ENCODE measurements around the gene VSTM4.

VSTM4 gene

DNA sequence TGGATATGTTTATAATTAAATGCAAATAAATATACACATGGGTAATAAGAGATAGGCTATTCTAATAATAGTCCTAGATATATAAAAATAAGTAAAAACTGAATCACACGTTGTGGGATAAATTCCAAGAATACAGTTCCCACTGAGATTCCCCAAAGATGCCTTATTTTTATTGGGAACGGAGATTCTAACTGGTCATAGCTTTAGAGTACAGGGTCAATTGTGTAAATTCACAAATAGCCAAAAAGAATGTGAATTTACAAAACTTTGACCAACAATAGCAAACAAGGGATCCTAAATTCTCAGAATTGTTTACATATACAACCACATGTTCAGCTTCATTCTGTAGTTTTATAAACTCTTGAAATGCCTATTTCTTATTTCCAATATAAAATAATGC is 65.0 kb downstream of the VSTM4 start:
- no peaks in the 10 kb centered on the region for H3K36me3 ChIP-seq (replicated peaks; ENCODE audit: low read depth, low read length)
- no peaks in the 10 kb centered on the region for H4K20me1 ChIP-seq (ENCODE audit: insufficient read depth, low read length)
- H3K79me2 ChIP-seq (ENCODE audit: low read length), result no peaks in the 10 kb centered on the region
- H3K4me1 ChIP-seq (ENCODE audit: low read length), result peaks cover 19% of the 10 kb centered on the region
- no peak overlapping the region for H3K4me3 ChIP-seq (ENCODE audit: low read length)
- no peak overlapping the region for H3K9ac ChIP-seq (ENCODE audit: low read length)
- no peaks in the 10 kb centered on the region for H3K9me3 ChIP-seq (ENCODE audit: insufficient read depth, low read length)
- no peak overlapping the region for H2AFZ ChIP-seq (ENCODE audit: low read depth, low read length)
- TF ChIP-seq, protein P1, sequence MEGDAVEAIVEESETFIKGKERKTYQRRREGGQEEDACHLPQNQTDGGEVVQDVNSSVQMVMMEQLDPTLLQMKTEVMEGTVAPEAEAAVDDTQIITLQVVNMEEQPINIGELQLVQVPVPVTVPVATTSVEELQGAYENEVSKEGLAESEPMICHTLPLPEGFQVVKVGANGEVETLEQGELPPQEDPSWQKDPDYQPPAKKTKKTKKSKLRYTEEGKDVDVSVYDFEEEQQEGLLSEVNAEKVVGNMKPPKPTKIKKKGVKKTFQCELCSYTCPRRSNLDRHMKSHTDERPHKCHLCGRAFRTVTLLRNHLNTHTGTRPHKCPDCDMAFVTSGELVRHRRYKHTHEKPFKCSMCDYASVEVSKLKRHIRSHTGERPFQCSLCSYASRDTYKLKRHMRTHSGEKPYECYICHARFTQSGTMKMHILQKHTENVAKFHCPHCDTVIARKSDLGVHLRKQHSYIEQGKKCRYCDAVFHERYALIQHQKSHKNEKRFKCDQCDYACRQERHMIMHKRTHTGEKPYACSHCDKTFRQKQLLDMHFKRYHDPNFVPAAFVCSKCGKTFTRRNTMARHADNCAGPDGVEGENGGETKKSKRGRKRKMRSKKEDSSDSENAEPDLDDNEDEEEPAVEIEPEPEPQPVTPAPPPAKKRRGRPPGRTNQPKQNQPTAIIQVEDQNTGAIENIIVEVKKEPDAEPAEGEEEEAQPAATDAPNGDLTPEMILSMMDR (IDR thresholded peaks at IDR 0.05; ENCODE audit: low read depth, low read length), result no peak
- no peak for TF ChIP-seq EZH2phosphoT487 (IDR thresholded peaks at IDR 0.05; ENCODE audit: low read depth)
- H3K27me3 ChIP-seq (ENCODE audit: low read depth, low read length), result no peaks in the 10 kb centered on the region
- no peak overlapping the region for H3K4me2 ChIP-seq (ENCODE audit: low read length)
- no peak overlapping the region for H3K27ac ChIP-seq (ENCODE audit: low read length)

DNA sequence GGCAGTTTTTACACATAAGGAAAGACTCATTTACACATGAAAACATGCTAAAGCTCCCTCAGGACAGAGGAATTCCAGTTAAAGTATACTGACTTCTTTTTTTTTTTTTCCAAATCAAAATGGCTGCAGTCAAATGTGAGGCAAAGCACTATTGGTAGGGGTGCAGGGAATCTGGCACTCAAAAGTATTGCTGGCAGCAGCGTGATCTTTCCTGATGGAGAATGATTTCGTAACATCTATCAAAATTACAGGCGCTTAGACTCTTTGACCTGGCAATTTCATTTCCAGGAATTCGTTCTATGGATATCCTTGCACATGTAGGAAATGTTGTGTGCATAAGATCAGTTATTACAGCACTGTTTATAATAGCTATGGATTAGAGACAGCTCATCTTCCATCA is 65.7 kb downstream of the VSTM4 start:
- no peak for TF ChIP-seq EZH2phosphoT487 (IDR thresholded peaks at IDR 0.05; ENCODE audit: low read depth)
- TF ChIP-seq, protein P1 (IDR thresholded peaks at IDR 0.05; ENCODE audit: low read depth, low read length), result no peak
- Histone ChIP-seq H2AFZ (ENCODE audit: low read depth, low read length) (no peak overlapping the region), H3K4me1 (ENCODE audit: low read length) (peaks cover 19% of the 10 kb centered on the region)

DNA sequence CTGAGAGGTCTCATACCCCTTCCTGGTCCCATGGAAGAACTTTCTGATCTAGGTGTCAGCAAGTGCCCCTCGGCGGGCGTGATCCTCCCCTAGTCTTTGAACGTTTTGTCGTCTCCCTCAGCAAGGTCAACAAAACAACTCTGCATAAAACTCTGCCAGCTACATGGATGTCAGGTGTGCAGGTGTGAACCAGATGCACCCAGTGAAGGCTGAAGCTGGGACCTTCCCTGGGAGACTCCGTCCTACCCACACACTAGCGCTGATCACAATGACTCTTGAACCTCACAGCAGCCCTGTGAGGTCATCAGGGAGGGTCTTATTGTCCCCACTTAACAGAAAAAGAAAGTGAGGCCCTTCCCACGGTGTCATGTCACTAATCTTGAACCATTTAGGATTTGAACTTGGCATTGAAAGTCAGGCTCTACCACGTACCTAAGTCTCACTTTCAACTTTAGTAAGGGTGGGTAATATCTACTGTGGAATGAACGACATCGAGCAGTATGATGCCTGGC is 68.1 kb downstream of the VSTM4 start:
- peaks cover 4% of the 10 kb centered on the region for H3K4me1 ChIP-seq (ENCODE audit: low read length)
- no peak overlapping the region for H3K9ac ChIP-seq (ENCODE audit: low read length)
- no peak overlapping the region for H3K27ac ChIP-seq (ENCODE audit: low read length)
- no peak overlapping the region for H2AFZ ChIP-seq (ENCODE audit: low read depth, low read length)
- no peaks in the 10 kb centered on the region for H3K36me3 ChIP-seq (replicated peaks; ENCODE audit: low read depth, low read length)
- no peaks in the 10 kb centered on the region for H3K9me3 ChIP-seq (ENCODE audit: insufficient read depth, low read length)
- no peak overlapping the region for H3K4me2 ChIP-seq (ENCODE audit: low read length)
- no peaks in the 10 kb centered on the region for H4K20me1 ChIP-seq (ENCODE audit: insufficient read depth, low read length)
- TF ChIP-seq, protein P1 (IDR thresholded peaks at IDR 0.05; ENCODE audit: low read depth, low read length), result no peak
- H3K4me3 ChIP-seq (ENCODE audit: low read length), result no peak overlapping the region
- no peaks in the 10 kb centered on the region for H3K79me2 ChIP-seq (ENCODE audit: low read length)
- H3K27me3 ChIP-seq (ENCODE audit: low read depth, low read length), result no peaks in the 10 kb centered on the region

More for the DNA sequence above, 65.7 kb downstream of the VSTM4 start:
- H4K20me1 ChIP-seq (ENCODE audit: insufficient read depth, low read length), result no peaks in the 10 kb centered on the region
- no peaks in the 10 kb centered on the region for H3K36me3 ChIP-seq (replicated peaks; ENCODE audit: low read depth, low read length)
- no peak overlapping the region for H3K27ac ChIP-seq (ENCODE audit: low read length)
- no peak overlapping the region for H3K4me2 ChIP-seq (ENCODE audit: low read length)
- H3K79me2 ChIP-seq (ENCODE audit: low read length), result no peaks in the 10 kb centered on the region
- H3K4me3 ChIP-seq (ENCODE audit: low read length), result no peak overlapping the region
- H3K9me3 ChIP-seq (ENCODE audit: insufficient read depth, low read length), result no peaks in the 10 kb centered on the region
- no peak overlapping the region for H3K9ac ChIP-seq (ENCODE audit: low read length)
- no peaks in the 10 kb centered on the region for H3K27me3 ChIP-seq (ENCODE audit: low read depth, low read length)

DNA sequence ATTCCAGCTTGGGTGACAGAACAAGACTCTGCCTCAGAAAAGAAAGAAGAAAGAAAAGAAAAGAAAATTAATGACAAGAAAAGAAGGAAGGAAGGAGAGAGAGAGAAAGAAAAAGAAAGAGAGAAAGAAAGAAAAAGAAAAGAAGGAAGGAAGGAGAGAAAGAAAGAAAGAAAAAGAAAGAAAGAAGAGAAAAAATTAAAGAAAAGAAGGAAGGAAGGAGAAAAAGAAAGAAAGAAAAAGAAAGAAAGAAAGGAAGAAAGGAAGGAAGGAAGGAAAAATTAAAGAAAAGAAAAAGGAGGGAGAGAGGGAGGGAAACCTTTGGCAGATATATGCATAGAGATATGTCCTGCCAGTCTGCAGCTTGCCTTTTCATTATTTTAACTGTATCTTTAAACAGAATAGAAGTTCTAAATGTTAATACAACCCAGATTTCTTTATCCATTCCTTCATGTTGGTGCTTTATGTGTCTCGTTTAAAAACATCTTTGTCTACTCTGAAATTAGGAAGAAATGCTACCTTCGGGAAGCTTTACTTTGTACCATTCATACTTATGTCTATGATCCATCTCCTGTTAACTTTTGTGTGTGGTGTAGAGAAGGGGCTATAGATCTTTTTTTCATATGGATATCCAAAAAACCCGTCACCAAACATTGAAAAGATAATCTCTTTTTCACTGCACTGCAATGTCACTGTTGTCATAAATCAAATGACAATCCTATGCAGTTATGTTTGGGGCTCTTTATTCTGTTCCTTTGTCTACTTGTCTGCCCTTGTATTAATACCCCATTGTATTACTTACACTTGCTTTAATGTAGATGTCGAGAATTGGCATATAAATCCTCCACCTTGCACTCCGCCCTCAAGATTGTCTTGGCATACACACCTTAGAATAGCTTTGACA is 70.8 kb downstream of the VSTM4 start:
- Histone ChIP-seq H3K36me3 (replicated peaks; ENCODE audit: low read depth, low read length) (no peaks in the 10 kb centered on the region), H3K27ac (ENCODE audit: low read length) (no peak overlapping the region), H3K79me2 (ENCODE audit: low read length) (no peaks in the 10 kb centered on the region), H3K4me3 (ENCODE audit: low read length) (no peak overlapping the region), H3K27me3 (ENCODE audit: low read depth, low read length) (no peaks in the 10 kb centered on the region), H3K4me2 (ENCODE audit: low read length) (no peak overlapping the region), H4K20me1 (ENCODE audit: insufficient read depth, low read length) (no peaks in the 10 kb centered on the region), H2AFZ (ENCODE audit: low read depth, low read length) (no peak overlapping the region), H3K4me1 (ENCODE audit: low read length) (no peaks in the 10 kb centered on the region), H3K9ac (ENCODE audit: low read length) (no peak overlapping the region), H3K9me3 (ENCODE audit: insufficient read depth, low read length) (no peaks in the 10 kb centered on the region)
- TF ChIP-seq, protein P1 (IDR thresholded peaks at IDR 0.05; ENCODE audit: low read depth, low read length), result no peak
- TF ChIP-seq EZH2phosphoT487 (IDR thresholded peaks at IDR 0.05; ENCODE audit: low read depth), result no peak

All from OCI-LY3 (cell line).